Stimulated activated naive CD8-positive, alpha-beta T cell treated with anti-CD3 and anti-CD28 coated beads, Interleukin-15, Interleukin-2, amounts not matched to agents 100 U/mL and 50 U/mL, for 24 hours (primary cell): ENCODE results near the gene CRIP2.

Experiments
- ATAC-seq: fragments of 150-1000 bp; cut with Tn5 transposase; one replicate; pipeline ENCODE4 v1.10.0; 2021
- DNase-seq: peaks from one replicate; pipeline ENCODE4 v3.0.0; 2021

The CRIP2 gene

GRCh38 chr14:105487986-105488777 lies 13.6 kb downstream of the CRIP2 start:
- DNase-seq (peak; percentile 47), ATAC-seq (no peak)

DNA sequence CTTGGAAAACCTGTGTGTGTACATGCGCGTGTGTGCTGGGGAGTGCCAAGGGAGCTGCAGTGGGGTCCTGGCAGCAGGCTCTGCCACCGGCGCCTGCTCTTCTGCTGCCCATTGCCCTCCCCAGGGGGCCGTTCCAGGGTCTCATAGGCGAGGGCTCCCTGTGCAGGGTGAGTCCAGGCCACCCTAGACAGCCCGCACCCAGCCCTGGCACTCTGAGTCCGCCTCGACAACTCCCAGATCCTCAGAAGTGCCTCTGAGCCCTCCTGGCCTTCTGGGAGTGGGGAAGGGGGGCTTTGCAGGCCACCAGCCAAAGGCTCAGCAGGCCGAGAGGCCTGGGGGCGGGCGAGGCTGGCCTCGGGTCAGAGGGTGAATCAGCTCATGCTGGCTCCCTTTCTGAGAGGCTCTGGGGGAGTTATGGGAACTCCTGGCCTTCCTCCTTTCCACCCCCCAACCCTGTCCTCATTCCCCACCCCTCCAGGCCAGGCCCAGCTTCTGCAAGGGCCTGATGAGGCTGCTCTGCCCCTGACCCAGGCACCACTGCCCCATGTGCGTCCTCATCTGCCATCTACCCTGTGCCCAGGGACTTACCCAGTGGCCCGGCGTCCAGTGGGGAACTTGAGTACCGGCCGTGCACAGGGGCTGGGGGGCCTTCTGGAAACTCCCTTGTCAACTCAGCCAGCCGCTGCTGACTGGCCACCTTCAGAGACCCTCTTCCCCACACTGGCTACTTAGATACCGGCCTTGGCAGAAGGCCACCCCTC lies 14.3 kb downstream of the CRIP2 start:
- ATAC-seq (no peak), DNase-seq (no peak)

DNA sequence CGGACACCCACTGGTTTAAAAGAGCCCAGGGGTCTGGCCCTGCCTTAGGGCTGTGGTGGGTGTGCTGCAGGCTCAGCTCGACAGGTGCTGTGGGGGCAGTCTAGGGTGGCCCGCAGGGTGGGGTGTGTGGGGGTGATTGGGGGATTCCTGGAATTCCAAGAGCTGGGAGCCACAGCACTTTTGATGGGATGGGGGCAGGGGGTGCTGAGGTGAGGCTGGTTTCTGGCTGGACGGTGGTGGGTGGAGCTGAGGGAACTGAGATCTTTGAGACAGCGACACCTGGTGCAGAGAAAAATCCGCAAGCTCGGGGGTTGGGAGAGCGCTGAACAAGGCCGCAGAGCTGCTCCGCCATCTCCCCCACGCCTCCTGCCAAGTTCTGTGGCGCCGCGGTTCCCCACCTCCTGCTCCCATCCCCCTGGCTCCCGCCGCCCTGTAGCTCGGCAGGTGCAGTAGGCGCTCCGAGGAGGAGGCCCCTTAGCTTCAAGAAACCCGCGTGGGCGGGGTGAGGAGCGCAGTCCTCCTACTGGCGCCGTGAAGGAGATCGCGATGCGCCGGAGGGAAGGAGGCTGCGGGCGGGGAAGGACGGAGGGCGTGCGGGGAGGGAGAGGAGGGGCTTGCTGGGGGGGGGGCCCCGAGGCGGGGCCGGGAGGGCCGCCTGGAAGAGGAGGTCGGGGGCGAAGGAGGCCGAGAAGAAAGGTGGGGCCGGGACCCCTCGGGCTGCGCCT lies 15.1 kb downstream of the CRIP2 start:
- DNase-seq (peak; percentile 85), ATAC-seq (peak; percentile 4)

- DNase-seq: no peak
- no peak for ATAC-seq
Measured at GRCh38 chr14:105490267-105490571, 15.6 kb downstream of the CRIP2 start.

DNA sequence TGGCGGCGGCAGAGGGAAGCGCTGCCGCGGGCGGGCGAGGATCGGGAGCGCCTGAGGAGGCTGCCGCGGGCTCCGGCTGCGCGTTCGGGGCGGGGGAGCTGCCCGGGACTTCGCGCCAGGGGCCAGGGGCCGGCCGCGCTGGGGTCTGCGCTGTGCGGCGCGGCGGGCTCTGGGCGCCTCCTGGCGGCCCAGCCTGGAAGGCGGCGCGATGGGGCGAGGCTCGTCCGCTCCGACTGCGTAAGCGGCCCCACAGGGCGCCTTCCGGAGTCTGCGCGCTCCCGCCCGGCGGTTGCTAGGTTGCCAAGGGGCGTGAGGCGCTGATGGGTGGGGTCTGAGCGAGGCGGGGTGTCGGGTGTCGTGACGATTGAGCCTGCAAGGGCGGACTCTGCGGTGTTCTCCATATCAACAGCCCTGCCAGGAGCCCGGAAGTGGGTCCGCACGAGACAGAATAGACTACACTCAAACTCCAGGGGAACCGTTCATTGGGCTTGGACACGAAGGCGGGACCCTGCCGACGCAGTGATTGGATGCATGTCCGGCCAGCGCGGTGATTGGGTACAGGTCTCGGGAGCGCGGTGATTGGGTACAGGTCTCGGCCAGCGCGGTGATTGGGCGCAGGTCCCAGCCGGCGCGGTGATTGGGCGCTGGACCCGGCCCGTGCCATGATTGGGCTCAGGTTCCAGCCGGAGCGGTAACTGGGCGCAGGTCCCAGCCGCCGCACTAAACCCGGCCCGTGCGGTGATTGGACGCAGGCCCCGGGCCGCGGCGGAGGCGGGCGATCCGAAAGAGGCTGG lies 16.1 kb downstream of the CRIP2 start, which contains the start of gene TEDC1:
Gene TEDC1, plus strand, starts transcription at position 675 of the 794 bp plus-strand sequence. CDS start 130 bp downstream, outside the sequence.
- ATAC-seq (peak; percentile 80), DNase-seq (peak; percentile 98)

- peak; percentile 12 for ATAC-seq
- peak; percentile 95 for DNase-seq
Measured at GRCh38 chr14:105491366-105491973, 16.8 kb downstream of the CRIP2 start.

DNA sequence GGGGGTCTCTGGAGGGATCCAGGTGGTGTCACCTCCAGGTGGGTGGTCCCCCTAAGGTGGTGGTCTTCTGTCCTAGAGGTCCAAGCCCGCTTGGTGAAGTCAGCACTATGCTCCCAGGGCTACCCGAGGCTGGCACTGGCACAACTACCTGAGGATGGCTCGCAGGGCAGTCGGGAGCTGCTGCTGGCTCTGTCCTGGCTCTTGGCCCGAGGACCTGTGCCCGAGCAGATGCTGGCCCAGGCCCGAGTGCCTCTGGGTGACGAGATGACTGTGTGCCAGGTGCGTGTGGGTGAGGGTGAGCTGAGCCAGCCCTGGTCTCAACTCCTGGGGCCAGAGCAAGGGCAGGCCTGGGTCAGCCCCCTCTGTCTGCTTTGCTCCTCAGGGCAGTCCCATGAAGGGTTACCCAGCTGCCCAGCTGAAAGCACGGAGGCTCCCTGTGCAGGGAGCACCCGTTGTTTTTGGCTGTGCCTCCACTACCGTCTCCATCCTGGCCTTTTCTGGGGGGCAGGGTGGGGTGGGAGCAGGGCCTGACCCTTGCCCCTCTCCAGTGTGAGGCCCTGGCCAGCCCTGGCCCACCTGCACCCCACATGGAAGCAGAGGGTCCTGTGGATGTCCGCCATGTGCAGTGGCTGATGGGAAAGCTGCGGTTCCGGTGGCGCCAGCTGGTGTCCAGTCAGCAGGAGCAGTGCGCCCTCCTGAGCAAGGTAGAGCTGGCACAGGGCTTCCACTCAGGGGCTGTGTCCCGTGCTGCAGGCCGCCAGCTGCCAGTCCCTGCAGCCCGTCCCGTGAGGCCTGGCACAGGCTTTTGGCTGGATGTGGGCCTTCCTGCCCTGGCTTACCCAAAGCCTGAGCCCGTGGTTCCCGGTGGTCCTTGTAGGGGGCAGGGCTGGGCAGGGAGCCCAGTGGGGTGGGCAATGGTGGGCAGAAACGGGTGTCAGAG lies 17.7 kb downstream of the CRIP2 start:
- ATAC-seq (no peak), DNase-seq (peak; percentile 3)

- ATAC-seq (no peak), DNase-seq (peak; percentile 7)
Measured at GRCh38 chr14:105492971-105493871, 18.6 kb downstream of the CRIP2 start.

GRCh38 chr14:105493921-105494605 lies 19.4 kb downstream of the CRIP2 start:
- no peak for ATAC-seq

DNA sequence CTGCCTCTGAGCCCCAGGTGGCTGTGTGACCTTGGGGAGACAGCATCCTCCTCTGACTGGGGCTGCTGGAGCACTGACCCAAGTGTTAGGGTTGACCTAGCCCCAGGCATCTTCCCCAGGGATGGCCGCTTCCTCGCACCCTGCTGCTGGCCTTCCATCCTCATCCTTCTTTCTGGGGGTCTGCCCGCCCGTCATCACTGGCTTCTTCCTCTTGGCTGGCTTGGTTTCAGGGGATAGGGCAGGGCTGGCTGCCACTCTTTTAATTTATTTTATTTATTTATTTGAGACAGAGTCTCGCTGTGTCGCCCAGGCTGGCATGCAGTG lies 19.9 kb downstream of the CRIP2 start:
- ATAC-seq (no peak), DNase-seq (no peak)

More at GRCh38 chr14:105493921-105494605, 19.4 kb downstream of the CRIP2 start:
- DNase-seq: no peak

DNA sequence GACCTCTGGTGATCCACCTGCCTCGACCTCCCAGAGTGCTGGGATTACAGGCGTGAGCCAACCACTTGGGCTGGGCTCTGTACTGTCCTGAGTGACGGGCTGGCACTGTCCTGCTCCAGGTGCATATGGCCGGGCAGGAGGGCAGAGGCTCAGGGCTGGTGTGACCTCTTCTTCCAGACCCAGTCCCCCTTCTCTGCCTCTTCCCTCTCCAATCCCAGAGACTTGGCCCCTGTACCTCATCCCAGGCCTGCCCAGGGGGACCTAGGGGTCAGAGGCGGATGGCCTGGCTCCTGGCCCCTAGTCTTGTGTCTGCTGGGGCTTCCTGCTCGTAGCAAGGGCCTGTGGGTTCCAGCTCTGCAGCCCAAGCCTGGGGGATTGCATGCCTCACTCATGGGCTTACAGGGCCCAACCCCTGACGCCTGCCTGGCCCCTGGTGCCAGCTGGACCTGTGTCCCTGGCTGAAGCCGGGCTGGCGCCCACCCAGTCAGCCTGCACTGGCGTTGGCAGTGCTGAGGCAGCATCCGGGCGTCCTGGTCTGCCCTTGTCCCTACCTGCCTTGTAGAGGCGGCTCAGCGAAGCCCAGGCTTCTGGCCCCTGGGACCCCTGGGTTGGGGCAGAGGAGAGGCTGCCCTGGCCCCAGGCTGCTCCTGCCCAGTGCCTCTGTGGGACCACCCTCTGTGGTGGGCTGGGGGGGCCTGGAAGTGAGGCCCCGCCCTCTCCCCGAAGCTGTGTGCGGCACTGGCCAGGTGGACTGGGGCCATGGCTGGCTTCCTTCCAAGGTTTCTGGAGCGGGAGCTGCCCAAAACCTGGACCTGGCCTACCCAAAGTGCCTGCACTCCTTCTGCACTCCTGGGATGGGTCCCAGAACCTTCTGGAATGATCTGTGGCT lies 20.7 kb downstream of the CRIP2 start:
- no peak for DNase-seq

DNA sequence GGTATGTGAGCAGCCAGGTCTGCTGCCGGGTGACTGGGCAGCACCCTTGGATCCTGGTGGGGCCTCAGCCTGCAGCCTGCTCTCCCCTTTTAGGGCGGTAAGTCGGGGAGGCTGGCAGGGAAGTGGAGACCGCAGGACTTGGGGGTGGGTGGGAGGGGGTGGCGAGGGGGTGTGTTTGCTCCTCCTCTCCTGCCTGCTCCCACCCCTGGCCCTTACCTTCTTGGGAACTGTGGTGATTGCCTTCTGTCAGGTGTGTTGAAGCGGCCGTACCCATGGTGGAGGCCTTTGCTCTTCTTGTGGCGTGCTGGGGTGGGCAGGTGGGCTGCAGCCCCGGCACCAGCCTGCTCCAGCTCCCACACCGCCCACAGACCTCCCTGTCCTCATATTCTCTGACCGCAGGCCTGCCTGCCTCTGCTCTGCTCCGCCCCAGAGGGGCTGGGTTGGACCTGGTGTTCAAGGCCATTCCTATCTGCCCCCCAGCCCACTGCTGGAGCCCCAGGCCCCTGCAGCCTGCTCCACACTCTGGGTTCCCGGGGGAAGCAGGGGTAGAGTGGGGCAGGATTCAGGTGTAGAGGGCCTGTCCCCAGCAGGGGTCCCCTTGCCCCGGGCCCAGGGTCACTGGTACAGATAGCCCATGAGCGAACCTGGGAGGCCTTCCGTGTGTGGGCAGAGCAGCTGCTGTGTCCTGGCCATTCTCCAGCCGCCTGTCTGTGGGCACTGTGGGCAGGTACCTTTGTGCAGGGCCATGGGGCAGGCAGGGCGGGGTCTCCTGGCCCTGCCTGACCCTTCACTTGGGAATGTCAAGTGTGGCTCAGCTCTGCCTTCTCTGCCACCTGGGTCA lies 21.6 kb downstream of the CRIP2 start:
- DNase-seq (peak; percentile 5), ATAC-seq (no peak)

More for the DNA sequence above, 20.7 kb downstream of the CRIP2 start:
- ATAC-seq: no peak

DNA sequence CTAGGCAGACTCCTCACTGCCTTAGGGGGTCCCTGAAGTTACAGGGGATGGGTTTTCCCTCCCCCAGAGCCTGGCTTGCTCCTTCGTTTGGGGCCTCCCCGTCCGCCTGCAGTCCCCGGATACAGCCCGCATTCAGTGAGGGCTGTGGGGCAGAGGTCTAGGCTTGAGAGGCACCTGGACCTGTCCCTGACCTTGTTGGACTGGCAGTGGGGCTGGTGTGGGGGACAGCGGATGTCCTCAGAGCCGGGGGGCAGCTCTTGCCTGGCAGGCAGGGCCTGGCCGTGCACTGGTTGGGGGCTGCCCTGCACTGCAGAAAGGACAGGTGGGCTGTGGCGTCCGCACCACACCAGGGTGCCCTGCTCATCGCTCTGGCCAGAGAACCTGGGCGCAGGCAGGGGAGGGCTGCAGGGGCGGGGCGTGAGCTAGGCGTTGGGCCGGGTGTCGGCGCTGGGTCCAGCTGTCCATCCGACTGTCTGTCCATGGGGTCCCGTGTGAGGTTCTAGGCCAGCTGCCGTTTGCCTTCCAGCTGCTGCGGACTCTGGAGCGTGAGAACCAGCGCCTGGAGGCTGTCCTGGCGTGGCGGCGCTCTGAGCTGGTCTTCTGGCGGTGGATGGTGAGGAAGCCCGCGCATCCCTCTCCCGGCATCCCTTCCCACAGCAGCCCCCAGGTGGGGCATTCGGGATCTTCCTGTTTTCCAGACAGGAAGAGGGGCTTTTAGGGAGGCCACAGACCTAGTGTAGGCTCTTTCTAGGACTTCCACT lies 22.4 kb downstream of the CRIP2 start:
- DNase-seq: no peak
- no peak for ATAC-seq

- ATAC-seq: no peak
- DNase-seq: no peak
Measured at GRCh38 chr14:105497671-105498429, 23.2 kb downstream of the CRIP2 start.
